GM18511 (cell line): Measurements from ENCODE around the gene DRICH1.
"Not testable (repeated sequence)": the region's sequence is repeated elsewhere in the genome, so short reads cannot be mapped to it uniquely, and the experiment has no call there.

Experiments
- ATAC-seq: cut with Tn5 transposase; IDR thresholded peaks from one replicate; pipeline ENCODE4 v1.9.1; 2021; ENCODE audit warnings: mild to moderate bottlenecking, moderate library complexity; ENCODE audit not compliant: unreplicated experiment

Gene DRICH1

DNA sequence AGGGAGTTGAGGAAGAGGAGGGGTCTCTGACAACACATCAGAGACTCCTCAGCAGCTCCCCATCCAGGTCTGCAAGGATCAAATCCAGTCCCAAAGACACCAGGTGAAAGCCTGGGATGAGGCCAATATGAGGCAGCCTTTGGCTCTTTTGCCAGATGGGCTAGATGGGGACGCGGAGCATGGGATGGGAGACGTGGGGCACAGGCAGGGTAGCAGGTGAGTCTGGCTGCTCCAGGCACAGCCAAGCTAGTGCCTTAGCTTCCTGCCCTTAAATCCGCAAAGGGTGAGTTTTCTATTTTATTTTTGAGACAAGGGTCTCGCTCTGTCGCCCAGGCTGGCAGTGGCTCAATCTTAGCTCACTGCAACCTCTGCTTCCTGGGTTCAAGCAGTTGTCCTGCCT lies 19.6 kb upstream of the DRICH1 start:
- no peak for ATAC-seq

DNA sequence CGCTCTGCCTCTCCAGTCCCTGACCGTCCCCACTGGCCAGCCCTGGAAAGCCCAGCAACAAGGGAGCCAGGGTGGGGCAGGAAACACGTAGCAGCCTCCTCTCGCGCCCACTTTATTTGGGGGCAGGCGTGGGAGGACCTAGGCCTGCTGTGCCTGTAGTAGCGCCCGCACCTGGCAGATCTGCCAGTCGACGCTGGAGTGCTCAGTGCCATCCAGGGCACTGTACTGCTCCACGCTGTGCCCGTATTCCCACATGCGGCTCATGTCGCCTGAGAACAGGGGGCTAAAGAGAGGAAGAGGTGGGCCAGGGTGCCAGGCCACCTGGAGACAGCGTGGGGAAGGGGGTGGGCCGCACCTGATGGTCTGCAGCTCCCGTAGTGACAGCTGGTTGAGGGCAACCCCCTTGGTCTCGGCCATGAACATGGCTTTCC lies 17.0 kb upstream of the DRICH1 start:
- no peak for ATAC-seq

DNA sequence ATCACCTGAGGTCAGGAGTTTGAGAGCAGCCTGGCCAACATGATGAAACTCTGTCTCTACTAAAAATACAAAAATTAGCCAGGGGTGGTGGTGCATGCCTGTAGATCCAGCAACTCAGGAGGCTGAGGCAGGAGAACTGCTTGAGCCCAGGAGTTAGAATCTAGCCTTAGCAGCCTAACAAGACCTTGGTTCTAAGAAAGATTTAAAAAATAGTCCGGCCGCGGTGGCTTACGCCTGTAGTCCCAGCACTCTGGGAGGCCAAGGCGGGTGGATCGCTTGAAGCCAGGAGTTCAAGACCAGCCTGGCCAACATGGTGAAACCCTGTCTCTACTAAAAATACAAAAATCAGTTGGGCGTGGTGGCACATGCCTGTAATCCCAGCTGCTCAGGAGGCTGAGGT lies 14.4 kb upstream of the DRICH1 start:
- not testable (repeated sequence) for ATAC-seq

DNA sequence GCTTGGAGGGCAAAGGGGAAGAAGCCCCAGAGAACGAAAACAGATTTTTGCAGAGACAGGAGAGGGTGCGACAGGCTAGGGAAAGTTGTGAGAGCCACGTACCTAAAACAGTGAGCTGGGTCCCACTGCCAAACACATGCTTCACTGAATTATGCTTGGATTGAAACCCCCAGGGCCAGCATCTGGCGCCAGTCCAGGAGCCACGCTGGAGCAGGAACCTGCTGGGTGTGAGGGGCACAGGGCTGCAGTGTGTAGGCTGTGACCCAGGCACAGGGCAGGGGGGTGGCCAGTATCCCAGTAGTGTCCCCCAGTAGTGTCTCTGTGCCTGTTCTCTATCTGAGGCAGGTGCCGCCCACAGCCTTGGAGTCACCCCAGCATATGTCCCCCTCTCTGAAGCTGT lies 8.1 kb upstream of the DRICH1 start:
- not testable (repeated sequence) for ATAC-seq

DNA sequence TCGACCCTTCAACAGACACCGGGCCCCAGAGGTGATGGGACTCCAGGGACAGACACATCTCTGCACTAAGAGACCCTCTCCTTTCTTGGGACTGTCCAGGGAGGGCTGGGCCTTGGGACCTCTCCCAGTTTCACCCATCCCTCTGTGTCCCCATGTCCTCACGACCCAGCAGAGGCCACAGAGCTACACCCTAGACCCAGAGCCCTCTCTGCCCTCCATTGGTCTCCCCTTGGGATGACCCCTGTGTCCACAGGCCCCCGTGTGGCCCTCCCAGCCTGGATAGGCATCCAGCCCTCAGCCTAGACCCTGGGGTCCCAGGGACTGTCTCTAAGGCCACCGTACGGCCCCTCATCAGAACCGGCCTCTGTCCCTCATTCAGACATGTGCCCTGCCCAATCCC lies 7.5 kb upstream of the DRICH1 start:
- ATAC-seq, result no peak

DNA sequence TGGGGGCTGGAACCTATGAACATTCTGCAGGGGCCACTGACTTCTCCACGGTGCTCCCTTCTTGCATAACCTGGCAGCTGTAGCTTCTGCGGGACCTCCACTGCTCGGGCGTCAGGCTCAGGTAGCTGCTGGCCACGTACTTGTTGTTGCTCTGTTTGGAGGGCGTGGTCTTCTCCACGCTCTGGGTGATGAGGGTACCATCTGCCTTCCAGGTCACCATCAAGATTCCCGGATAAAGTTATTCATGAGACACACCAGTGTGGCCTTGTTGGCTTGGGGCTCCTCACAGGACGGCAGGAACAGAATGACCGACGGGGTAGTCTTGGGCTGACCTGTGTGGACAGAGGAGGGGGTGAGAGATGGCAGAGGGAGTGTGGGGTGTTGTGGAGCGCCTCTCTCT lies 6.5 kb upstream of the DRICH1 start:
- ATAC-seq, result no peak

DNA sequence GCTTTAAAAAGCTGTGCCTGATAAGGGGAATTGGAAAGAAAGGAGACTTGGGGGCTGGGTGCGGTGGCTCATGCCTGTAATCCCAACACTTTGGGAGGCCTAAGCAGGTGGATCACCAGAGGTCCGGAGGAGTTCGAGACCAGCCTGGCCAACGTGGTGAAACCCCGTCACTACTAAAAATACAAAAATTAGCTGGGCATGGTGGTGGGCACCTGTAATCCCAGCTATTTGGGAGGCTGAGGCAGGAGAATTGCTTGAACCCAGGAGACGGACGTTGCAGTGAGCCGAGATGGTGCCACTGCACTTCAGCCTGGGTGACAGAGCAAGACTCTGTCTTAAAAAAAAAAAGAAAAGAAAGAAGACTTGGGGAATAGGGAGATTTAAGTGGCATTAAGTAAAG lies 3.2 kb upstream of the DRICH1 start:
- ATAC-seq, result not testable (repeated sequence)

DNA sequence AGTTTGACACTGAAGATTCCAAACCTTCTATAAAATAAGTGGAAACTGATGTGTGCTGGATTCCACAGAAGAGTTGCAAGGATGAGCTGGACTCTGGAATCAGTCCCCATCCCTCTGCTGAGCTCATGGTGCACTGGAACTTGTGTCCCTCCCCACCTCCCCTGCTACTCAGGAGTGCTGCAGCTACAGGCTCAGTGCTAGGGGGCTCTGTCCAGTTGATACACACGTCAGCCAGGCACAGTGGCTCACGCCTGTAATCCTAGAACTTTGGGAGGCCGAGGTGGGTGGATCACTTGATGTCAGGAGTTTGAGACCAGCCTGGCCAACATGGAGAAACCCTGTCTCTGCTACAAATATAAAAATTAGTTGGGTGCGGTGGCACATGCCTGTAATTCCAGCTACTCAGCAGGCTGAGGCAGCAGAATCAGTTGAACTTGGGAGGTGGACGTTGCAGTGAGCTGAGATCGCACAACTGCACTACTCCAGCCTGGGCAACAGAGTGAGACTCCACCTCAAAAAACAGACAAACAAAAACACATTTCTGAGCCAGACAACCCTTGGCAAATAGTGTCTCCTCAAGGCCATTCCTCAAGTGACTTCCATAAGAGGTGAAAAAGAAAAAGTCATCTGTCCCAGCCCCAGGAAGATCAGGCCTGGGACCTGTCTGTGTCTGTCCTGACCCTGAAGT lies 3.9 kb downstream of the DRICH1 start:
- not testable (repeated sequence) for ATAC-seq

DNA sequence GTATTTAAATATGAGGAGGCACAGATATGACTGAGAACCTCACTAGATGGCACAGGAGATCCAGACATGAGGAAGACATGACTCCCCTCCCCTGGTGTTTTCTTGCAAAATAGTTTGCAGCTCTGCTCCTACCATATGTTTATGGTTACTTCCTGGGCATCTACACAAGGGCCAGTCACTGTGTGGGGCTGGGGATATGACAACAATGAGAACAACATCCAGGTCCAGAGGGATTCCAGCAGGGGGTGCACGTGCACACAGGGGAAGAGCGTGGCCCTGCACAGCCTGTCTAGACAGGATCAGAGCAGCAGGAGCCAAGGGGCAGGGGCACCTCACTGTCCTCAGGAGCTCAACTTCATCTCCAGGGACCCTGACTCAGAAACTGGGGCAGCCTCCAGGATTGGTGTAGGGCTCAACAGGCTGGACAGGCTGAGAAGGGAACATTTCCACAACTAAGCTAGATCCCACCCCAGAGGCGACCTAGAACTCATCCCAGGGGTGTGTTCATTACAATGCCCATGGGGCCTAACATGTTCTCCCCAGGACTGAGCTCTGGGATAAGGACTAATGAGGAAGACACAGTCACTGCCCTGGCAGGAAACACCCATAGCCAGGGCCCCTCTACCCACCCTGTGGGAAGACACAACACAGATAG lies 4.6 kb downstream of the DRICH1 start:
- not testable (repeated sequence) for ATAC-seq

DNA sequence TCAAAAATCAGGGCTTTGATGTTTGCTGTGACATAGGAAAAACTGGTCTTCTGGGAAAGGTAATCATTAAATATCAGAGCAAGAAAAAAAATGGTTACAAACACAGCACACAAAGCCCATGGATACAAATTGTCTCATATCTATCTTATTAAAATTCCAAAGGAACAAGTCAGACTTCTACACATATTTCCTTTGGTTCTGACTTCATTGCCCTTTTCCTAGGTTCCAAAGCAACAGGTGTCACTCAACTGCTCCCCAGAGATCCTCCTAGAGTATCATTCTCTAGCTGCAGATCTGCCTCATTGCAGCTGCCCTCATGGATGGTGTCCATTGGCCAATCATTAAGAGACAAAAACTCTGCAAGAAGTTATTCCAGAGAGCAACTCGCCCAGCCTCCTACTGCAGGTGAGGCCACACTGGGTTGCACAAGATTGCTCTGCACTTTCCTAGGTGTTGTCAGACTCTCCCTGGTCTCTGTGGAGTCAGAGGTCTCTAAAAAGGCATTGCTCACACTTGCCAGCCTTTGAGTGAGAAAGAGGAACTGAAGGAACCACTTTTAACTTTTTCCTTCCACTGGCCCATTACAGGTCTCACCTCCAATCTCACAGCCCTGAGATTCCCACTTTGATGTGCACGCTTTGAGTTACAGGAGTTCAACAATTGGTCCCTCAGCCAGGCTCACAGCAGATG lies 5.7 kb downstream of the DRICH1 start:
- no peak for ATAC-seq

DNA sequence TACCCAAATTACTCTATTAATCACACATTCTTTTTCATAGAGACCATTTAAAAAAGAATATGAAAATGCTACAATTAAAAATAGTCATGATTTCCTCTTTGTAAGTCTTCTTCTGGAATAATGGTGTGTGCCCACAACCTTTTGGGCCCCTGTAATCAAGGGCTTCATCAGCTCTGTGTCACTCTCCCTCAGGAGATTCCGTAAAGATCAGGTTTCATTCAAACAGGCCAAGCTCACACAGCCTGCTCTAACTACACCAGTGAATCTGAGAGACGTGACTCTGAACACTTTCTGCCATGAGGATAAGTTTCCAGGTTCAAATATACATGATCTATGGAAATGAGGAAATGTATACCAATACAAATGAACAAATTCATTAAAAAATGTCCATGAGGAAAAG lies 9.5 kb downstream of the DRICH1 start:
- ATAC-seq, result no peak

DNA sequence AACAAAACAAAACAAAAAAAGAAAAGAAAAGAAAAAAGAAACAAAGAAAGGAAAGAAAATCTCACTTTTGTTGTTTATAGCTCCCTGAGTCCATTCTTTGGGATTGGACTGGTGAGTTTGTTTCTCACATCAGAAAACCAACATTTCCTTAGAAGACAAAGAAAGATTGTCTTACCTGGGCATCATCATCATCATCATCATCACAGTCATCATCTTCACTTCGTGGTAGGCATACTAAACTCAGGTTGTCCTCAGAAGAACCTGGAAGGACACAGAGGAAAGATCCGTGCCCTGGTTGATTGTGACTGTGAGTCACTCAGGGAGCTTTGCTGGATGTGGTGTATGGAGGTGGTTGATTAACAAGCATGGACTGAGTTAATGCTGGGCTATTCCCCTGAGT lies 10.2 kb downstream of the DRICH1 start:
- ATAC-seq, result not testable (repeated sequence)

DNA sequence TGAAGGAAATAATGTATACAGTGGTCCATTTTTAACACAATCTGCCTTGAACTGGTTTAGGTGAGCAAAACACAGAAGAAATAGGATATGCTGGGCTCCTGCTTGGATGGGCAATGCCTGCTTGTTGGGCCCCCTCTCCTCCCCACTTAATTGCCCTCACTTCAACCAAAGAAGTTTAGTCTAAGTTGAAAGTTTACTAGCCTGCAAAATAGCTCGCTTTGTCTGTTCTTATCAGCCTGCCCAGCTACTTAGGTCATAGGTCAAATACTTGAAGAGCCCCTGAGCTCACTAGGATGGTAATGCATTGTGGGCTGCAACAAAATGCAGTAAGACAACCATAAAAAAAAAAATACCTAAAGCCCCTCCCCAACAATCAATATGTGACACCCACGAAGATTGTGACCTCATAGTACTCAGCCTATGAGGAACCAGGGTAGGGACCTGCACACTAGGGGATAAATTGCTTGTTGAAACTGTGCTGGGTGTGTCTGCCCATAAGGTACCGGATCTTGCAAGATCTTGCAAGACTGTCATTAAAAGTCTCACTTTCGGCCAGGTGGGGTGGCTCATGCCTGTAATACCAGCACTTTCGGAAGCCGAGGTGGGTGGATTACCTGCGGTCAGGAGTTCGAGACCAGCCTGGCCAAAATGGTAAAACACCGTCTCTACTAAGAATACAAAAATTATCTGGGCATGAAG lies 10.9 kb downstream of the DRICH1 start:
- no peak for ATAC-seq

DNA sequence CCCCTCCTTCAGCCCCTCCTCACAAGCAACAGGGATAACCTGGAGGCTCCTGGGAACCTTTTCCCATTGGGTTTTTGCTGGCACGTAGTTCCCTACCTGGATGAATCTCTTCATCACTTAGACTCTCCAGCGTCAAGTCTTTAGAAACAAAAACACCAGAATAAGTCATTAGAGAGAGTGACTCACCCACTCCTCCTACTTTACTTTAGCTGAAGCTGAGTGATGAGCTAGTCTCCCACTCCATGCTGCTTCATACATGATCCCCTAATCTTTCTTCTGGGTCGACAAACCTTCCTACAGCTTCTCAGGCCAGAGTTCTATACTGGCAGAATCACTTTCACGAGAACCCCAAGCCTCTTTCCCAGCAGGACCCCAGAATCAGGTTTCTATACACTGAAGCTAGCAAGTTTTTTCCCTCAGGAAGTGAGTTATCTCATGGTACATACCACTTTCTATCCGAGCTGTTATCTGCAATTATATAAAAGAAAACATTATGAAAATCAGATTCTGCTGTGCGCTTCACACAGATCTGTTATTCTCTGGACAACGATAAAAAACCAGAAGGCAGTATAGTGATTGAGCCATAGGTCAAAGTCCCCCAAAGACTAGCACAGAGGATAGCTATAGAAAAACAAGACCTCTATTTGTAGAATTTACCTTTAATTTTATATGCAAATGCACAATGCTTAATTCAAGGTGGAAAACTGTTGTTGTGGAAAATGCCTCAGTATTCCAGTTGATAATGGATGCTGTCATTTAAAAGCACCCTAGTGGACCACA lies 18.7 kb downstream of the DRICH1 start:
- no peak for ATAC-seq

DNA sequence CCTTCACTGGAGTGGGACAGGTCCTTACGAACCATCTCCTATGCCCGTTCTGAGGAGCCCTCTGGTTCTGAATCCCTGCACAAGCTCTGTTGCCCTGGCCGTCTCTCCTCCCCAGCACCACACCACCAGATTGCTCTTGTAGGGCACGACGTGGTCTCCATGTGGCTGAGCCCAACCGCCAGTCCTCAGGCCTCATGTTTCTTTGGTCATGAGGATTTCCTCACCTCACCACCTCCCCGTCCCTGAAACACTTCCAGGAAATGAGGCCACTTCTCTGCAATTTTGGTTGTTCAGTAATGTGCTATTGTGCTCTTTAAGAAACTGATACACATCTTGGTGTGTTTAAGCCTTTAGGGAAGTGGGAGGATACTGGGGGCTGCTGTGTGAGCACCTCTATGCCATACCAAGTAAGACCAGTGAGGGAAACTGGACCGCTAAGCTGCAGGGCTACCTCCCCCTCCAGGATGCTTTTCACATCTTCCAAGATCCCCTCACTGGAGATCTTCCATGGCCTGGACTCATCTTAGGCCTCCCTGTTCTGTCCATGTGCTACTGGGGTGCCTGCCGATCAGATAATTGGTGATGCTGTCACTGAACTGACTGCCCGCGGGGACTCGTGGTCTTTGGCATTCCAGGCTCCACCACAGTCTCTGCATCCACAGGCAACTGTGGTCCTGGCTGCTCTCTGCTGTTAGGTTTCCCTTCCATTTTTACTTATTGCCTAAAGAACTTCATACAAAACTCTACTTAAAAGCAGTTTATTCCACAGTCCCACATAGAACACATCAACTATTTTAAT lies 21.9 kb downstream of the DRICH1 start:
- no peak for ATAC-seq

DNA sequence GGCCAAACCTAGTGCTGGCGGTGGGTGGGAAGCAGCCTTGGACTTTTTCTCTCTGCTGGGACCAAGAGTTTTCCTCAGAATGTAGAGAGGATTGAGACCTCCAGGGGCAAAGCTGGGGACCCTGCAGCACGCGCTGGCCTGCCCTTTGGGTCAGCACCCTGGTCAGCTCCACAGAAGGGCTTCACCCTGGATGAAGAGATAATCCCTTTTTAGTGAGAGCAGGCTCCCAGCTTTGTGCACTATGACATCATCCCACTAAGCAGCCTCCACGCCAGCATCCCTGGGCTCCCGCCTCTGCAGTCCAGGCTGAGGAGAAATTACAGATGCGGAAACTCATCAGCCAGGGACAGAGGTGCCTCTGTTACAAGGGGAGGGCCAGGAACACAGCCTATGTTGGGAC lies 23.5 kb downstream of the DRICH1 start:
- no peak for ATAC-seq

DNA sequence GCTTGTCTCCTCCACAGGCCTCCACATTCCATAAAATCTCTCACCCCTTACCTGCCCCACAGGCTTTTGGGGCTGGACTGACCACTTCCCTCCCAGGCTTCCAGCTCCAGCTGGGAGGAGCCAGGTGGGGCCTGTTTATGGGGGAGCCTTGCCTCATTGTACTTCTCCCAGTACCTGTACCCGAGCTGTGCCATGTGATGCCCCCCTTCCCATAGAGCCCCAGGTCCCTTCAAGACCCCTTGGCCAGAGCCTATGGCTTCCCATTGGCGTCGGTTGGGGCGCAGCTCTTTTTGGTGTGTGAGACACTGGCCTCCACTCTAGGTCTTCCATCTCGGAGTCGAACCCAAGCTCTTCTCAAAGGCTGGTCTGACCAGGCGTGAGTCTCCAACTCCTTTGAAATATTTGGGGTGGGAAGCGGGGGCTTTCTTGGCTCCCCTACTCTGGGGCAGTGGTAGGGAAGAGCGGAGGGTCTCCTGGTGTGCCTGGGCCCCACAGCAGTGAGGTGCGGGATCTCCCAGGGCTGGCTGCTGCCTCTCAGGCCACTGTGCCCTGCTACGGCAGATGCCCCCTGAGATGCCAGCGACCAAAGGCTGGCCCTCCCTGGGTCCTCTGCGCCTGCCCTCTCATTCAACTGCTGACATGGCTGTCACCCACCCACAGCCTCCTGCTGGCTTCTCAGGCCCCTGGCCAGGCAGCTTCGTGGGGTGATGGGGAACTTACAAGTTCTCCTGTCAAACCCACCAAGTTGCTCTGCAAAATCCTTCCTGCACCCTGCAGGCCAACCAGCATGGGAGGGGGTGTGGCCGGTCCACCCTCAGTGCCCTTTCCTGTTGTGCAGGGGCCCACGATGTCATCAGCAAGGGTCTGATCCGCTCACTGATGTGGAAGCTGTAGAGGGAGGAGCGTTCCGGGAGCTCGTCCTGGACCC lies 25.7 kb downstream of the DRICH1 start:
- no peak for ATAC-seq

DNA sequence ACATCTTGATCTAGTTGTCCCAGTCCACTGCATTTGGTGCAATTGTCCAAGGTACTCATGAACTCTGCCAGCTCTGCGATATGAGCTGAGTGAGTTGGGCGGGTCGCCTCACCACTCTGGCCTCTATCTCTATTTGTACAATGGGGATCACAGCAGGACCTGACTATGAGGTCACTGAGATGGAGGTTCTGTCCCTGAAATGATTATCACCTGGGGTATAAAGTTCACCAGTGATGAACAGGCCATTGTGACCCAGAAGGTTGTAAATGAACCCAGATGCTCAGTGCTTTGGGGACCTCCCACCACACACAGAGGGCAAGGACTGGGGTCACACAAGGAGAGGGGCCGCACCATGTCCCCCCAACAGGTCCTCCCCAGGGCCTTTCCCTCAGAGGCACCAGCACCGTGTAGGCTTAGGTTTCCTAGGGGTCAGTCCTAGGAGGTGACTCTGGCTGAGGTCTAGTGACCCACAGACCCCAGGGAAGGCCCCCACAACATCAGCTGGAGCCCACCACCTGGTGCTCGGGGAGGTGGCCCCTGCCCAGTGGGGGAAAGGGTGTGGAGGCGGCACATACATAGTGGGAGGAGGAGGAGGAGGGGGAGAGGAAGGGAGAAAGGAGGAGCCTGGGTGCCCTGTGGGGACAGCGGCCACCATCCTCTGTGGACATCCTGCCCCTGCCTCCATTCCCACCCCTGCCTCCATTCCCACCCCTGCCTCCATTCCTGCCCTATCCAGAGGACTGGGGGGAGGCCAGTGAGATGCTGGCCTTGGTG lies 27.0 kb downstream of the DRICH1 start:
- no peak for ATAC-seq
